Mesenchymal stem cell (in vitro differentiated cells and primary cell): ENCODE data around the gene GGN.

Source experiments
- DNase-seq: peaks from one replicate; pipeline ENCODE4 v3.0.0-alpha.2; 2013
- H2AFZ ChIP-seq: one replicate; pipeline ENCODE4 v1.6.1; 2013; ENCODE audit warnings: low read depth, mild to moderate bottlenecking, control low read depth, inconsistent platforms, low read length, moderate library complexity
- H2AK5ac ChIP-seq: 2 replicates; pipeline ENCODE4 v1.6.1; 2013; ENCODE audit warnings: low read length, moderate library complexity, mild to moderate bottlenecking, inconsistent platforms; ENCODE audit not compliant: severe bottlenecking
- H2BK120ac ChIP-seq: one replicate; pipeline ENCODE4 v1.6.1; 2013; ENCODE audit warnings: low read depth, mild to moderate bottlenecking, inconsistent platforms, low read length, moderate library complexity
- H2BK12ac ChIP-seq, 2 experiments: one replicate each; pipeline ENCODE4 v1.6.1; 2013; ENCODE audit warnings: inconsistent platforms in 2 of 2, low read length in 2 of 2, mild to moderate bottlenecking in 2 of 2, moderate library complexity in 2 of 2, control low read depth in 1 of 2
- H2BK15ac ChIP-seq: one replicate; pipeline ENCODE4 v1.6.1; 2013; ENCODE audit warnings: mild to moderate bottlenecking, low read depth, inconsistent platforms; ENCODE audit not compliant: poor library complexity, severe bottlenecking
- H2BK5ac ChIP-seq: 2 replicates; pipeline ENCODE4 v1.6.1; 2013; ENCODE audit warnings: low read depth, mild to moderate bottlenecking, low read length, control low read depth, inconsistent platforms; ENCODE audit not compliant: poor library complexity, severe bottlenecking
- H3K14ac ChIP-seq, 2 experiments: one replicate each; pipeline ENCODE4 v1.6.1; 2013; ENCODE audit warnings: inconsistent platforms in 2 of 2, low read length in 2 of 2, control low read depth in 1 of 2, mild to moderate bottlenecking in 1 of 2, moderate library complexity in 1 of 2
- H3K18ac ChIP-seq, 2 experiments: one replicate each; pipeline ENCODE4 v1.6.1; 2013; ENCODE audit warnings: inconsistent platforms in 2 of 2, low read length in 2 of 2, control low read depth in 1 of 2, low read depth in 1 of 2, mild to moderate bottlenecking in 1 of 2
- H3K23ac ChIP-seq, 2 experiments: one replicate each; pipeline ENCODE4 v1.6.1; 2013; ENCODE audit warnings: inconsistent platforms in 2 of 2, low read length in 2 of 2, mild to moderate bottlenecking in 2 of 2, moderate library complexity in 2 of 2, control low read depth in 1 of 2
- H3K27ac ChIP-seq: 2 replicates; pipeline ENCODE4 v1.5.1; 2013; ENCODE audit warnings: mild to moderate bottlenecking, moderate library complexity, low read length, control low read depth, inconsistent platforms; ENCODE audit not compliant: poor library complexity, severe bottlenecking
- H3K27me3 ChIP-seq, 2 experiments: 2 replicates each; pipeline versions ENCODE4 v1.6.1 to v1.7.0; 2013; ENCODE audit warnings: low read length in 2 of 2, mild to moderate bottlenecking in 2 of 2, moderate library complexity in 2 of 2, control low read depth in 1 of 2, inconsistent platforms in 1 of 2; ENCODE audit not compliant: control insufficient read depth in 1 of 2, insufficient read depth in 1 of 2
- H3K36me3 ChIP-seq, 2 experiments: 2 replicates each; pipeline versions ENCODE4 v1.6.1 to v1.7.0; 2013; ENCODE audit warnings: low read length in 2 of 2, control low read depth in 1 of 2, inconsistent platforms in 1 of 2, low read depth in 1 of 2, mild to moderate bottlenecking in 1 of 2; ENCODE audit not compliant: insufficient read depth in 2 of 2, control insufficient read depth in 1 of 2
- H3K4ac ChIP-seq, 2 experiments: one replicate each; pipeline ENCODE4 v1.6.1; 2013; ENCODE audit warnings: inconsistent platforms in 2 of 2, low read length in 2 of 2, mild to moderate bottlenecking in 2 of 2, moderate library complexity in 2 of 2, control low read depth in 1 of 2, low read depth in 1 of 2
- H3K4me1 ChIP-seq: 2 replicates; pipeline ENCODE4 v1.6.1; 2013; ENCODE audit warnings: low read depth, low read length, control low read depth; ENCODE audit not compliant: control insufficient read depth, insufficient read depth
- H3K4me2 ChIP-seq: 2 replicates; pipeline ENCODE4 v1.6.1; 2013; ENCODE audit warnings: low read length, mild to moderate bottlenecking, inconsistent platforms; ENCODE audit not compliant: poor library complexity, severe bottlenecking
- H3K4me3 ChIP-seq, 2 experiments: 2 replicates each; pipeline versions ENCODE4 v1.5.1 to v1.7.0; 2013; ENCODE audit warnings: low read length in 2 of 2, mild to moderate bottlenecking in 2 of 2, control low read depth in 1 of 2, low read depth in 1 of 2; ENCODE audit not compliant: insufficient read depth in 1 of 2
- H3K79me1 ChIP-seq: replicated peaks from 2 replicates; pipeline ENCODE4 v1.6.1; 2013; ENCODE audit warnings: mild to moderate bottlenecking, control low read depth, low read length, inconsistent platforms; ENCODE audit not compliant: poor library complexity, severe bottlenecking
- H3K9ac ChIP-seq: 2 replicates; pipeline ENCODE4 v1.7.0; 2013; ENCODE audit warnings: mild to moderate bottlenecking, low read length, moderate library complexity
- H3K9me3 ChIP-seq: 2 replicates; pipeline ENCODE4 v1.7.0; 2013; ENCODE audit warnings: mild to moderate bottlenecking, low read length; ENCODE audit not compliant: control insufficient read depth
- H4K8ac ChIP-seq: one replicate; pipeline ENCODE4 v1.6.1; 2013; ENCODE audit warnings: inconsistent platforms, mild to moderate bottlenecking, low read length, moderate library complexity
- H4K91ac ChIP-seq: one replicate; pipeline ENCODE4 v1.6.1; 2013; ENCODE audit warnings: mild to moderate bottlenecking, low read length, inconsistent platforms
- WGBS: methylation state at CpG from one replicate; pipeline ENCODE4 v1.1.7; 2013; ENCODE audit warnings: mixed read lengths; 5-methylcytosine and 5-hydroxymethylcytosine counted together

Gene GGN

GRCh38 chr19:38383743-38384142, 4.1 kb downstream of the GGN start:
- peaks cover 23% of the 10 kb centered on the region for H3K4me1 ChIP-seq
- no peaks in the 10 kb centered on the region for H3K9me3 ChIP-seq
- no peak overlapping the region for H2BK12ac ChIP-seq
- H2BK15ac ChIP-seq: no peak overlapping the region
- H2BK5ac ChIP-seq: no peak overlapping the region
- no peak overlapping the region for H3K27ac ChIP-seq
- no peak overlapping the region for H3K4me2 ChIP-seq
- no peak overlapping the region for H4K8ac ChIP-seq
- H4K91ac ChIP-seq: no peak overlapping the region
- H3K27me3 ChIP-seq: no peaks in the 10 kb centered on the region
- no peak overlapping the region for H2AFZ ChIP-seq
- no peak overlapping the region for H3K14ac ChIP-seq
- no peak overlapping the region for H3K4me3 ChIP-seq
- WGBS: 94% methylated on average over 2 of the region's 2 CpGs
- H3K36me3 ChIP-seq: peaks cover 63 to 77% of the 10 kb centered on the region in 2 experiments
- no peak overlapping the region for H3K4ac ChIP-seq
- H3K23ac ChIP-seq: no peak overlapping the region
- no peak overlapping the region for H2BK120ac ChIP-seq
- H2AK5ac ChIP-seq: no peak overlapping the region
- no peak overlapping the region for H3K18ac ChIP-seq
- peaks cover 55% of the 10 kb centered on the region for H3K79me1 ChIP-seq
- DNase-seq: no peak
- H3K9ac ChIP-seq: no peak overlapping the region

- no peak overlapping the region for H2AK5ac ChIP-seq
- H2BK5ac ChIP-seq: no peak overlapping the region
- no peak overlapping the region for H4K91ac ChIP-seq
- no peak overlapping the region for H3K9ac ChIP-seq
- H2BK120ac ChIP-seq: no peak overlapping the region
- no peaks in the 10 kb centered on the region for H3K9me3 ChIP-seq
- no peak overlapping the region for H2AFZ ChIP-seq
- no peak overlapping the region for H3K23ac ChIP-seq
- H3K4me3 ChIP-seq: no peak overlapping the region
- DNase-seq: no peak
- no peak overlapping the region for H2BK15ac ChIP-seq
- no peak overlapping the region for H3K14ac ChIP-seq
- H3K36me3 ChIP-seq: peaks cover 64 to 77% of the 10 kb centered on the region in 2 experiments
- WGBS: 97% methylated on average over 10 of the region's 10 CpGs
- H2BK12ac ChIP-seq: no peak overlapping the region
- no peak overlapping the region for H4K8ac ChIP-seq
- H3K27me3 ChIP-seq: no peaks in the 10 kb centered on the region
- H3K27ac ChIP-seq: no peak overlapping the region
- no peak overlapping the region for H3K18ac ChIP-seq
- H3K4me2 ChIP-seq: no peak overlapping the region
- peaks cover 54% of the 10 kb centered on the region for H3K79me1 ChIP-seq
- no peak overlapping the region for H3K4ac ChIP-seq
- H3K4me1 ChIP-seq: peaks cover 22% of the 10 kb centered on the region
Measured at GRCh38 chr19:38383184-38383583, 4.7 kb downstream of the GGN start.

GRCh38 chr19:38381138-38381537, 6.7 kb downstream of the GGN start:
- H3K4me3 ChIP-seq: no peak overlapping the region
- H3K4me2 ChIP-seq: no peak overlapping the region
- DNase-seq: no peak
- WGBS: 94% methylated on average over 8 of the region's 9 CpGs
- H3K27ac ChIP-seq: no peak overlapping the region
- no peak overlapping the region for H2BK120ac ChIP-seq
- no peak overlapping the region for H2AFZ ChIP-seq
- no peak overlapping the region for H3K9ac ChIP-seq
- H2BK5ac ChIP-seq: no peak overlapping the region
- H2BK15ac ChIP-seq: no peak overlapping the region
- H2BK12ac ChIP-seq: no peak overlapping the region
- H3K4ac ChIP-seq: no peak overlapping the region
- peaks cover 52% of the 10 kb centered on the region for H3K79me1 ChIP-seq
- H3K18ac ChIP-seq: no peak overlapping the region
- H3K36me3 ChIP-seq: peaks cover 83 to 86% of the 10 kb centered on the region in 2 experiments
- no peak overlapping the region for H3K14ac ChIP-seq
- H3K23ac ChIP-seq: no peak overlapping the region
- H3K9me3 ChIP-seq: no peaks in the 10 kb centered on the region
- H3K27me3 ChIP-seq: no peaks in the 10 kb centered on the region
- no peak overlapping the region for H4K8ac ChIP-seq
- peaks cover 15% of the 10 kb centered on the region for H3K4me1 ChIP-seq
- no peak overlapping the region for H4K91ac ChIP-seq
- no peak overlapping the region for H2AK5ac ChIP-seq

- Histone ChIP-seq H3K4me3 (no peak overlapping the region), H2BK12ac (no peak overlapping the region), H3K23ac (no peak overlapping the region), H3K79me1 (peaks cover 35% of the 10 kb centered on the region), H3K9ac (no peak overlapping the region), H2AFZ (no peak overlapping the region), H3K18ac (no peak overlapping the region), H3K4me1 (peaks cover 9% of the 10 kb centered on the region), H2BK120ac (no peak overlapping the region), H3K4me2 (no peak overlapping the region), H3K14ac (no peak overlapping the region), H2AK5ac (no peak overlapping the region), H3K27ac (no peak overlapping the region), H3K9me3 (no peaks in the 10 kb centered on the region), H4K91ac (no peak overlapping the region), H3K4ac (no peak overlapping the region), H2BK15ac (no peak overlapping the region), H2BK5ac (no peak overlapping the region), H4K8ac (no peak overlapping the region), H3K27me3 (no peaks in the 10 kb centered on the region), H3K36me3 (peaks cover 64 to 69% of the 10 kb centered on the region in 2 experiments)
- 93% methylated on average over 10 of the region's 10 CpGs for WGBS
- DNase-seq: no peak
Measured at GRCh38 chr19:38378866-38379265, 9.0 kb downstream of the GGN start.
